K562 (cell line): ENCODE results near the gene ADAMTS20.

Experiments used
- CHD2 ChIP-seq: IDR thresholded peaks from 2 replicates; pipeline ENCODE4 v1.6.1; 2011; ENCODE audit warnings: low read depth, low read length
- CREM ChIP-seq: IDR thresholded peaks from 2 replicates; pipeline ENCODE4 v1.6.1; 2014; ENCODE audit warnings: antibody characterized with exemption, low read depth
- CTCF ChIP-seq, 3 experiments: IDR thresholded peaks in 2 of 3; conservative IDR thresholded peaks in 1 of 3; 2 replicates each; pipeline ENCODE4 v1.5.1; 2011 to 2012; ENCODE audit warnings: low read length in 3 of 3, mild to moderate bottlenecking in 3 of 3, control low read depth in 2 of 3, improper control_type of control experiment in 1 of 3, inconsistent platforms in 1 of 3, low read depth in 1 of 3, mixed read lengths in 1 of 3, moderate library complexity in 1 of 3; ENCODE audit not compliant: insufficient read depth in 2 of 3
- E2F8 ChIP-seq: fragments of 450-650 bp; IDR thresholded peaks from 2 replicates; pipeline ENCODE4 v1.7.1; 2018; ENCODE audit warnings: mild to moderate bottlenecking, low read depth; ENCODE audit not compliant: partially characterized antibody
- EZH2 ChIP-seq: IDR thresholded peaks from 2 replicates; pipeline ENCODE4 v1.6.1; 2012; ENCODE audit warnings: low read depth, mild to moderate bottlenecking, inconsistent platforms, low read length, borderline replicate concordance
- JUN ChIP-seq, 2 experiments: sonication (generic) in 1 of 2; formaldehyde crosslinking in 1 of 2; IDR thresholded peaks; 2 replicates each; pipeline versions ENCODE4 v1.6.1 to v1.8.0; 2012 to 2022; ENCODE audit warnings: borderline replicate concordance in 2 of 2, mild to moderate bottlenecking in 2 of 2, improper control_type of control experiment in 1 of 2, low read depth in 1 of 2, low read length in 1 of 2, missing genetic modification reagents in 1 of 2
- MXI1 ChIP-seq: IDR thresholded peaks from 2 replicates; pipeline ENCODE4 v1.6.1; 2011; ENCODE audit warnings: low read depth, mild to moderate bottlenecking, improper control_type of control experiment, low read length
- POLR2AphosphoS5 ChIP-seq: IDR thresholded peaks from 2 replicates; pipeline ENCODE4 v1.6.1; 2011; ENCODE audit warnings: mild to moderate bottlenecking, low read depth, low read length, moderate library complexity; ENCODE audit not compliant: control insufficient read depth, insufficient read depth
- STAT6 ChIP-seq: sonication (generic); formaldehyde crosslinking; IDR thresholded peaks from 2 replicates; pipeline ENCODE4 v1.8.1; 2023; ENCODE audit warnings: mild to moderate bottlenecking, missing genetic modification reagents
- TAF1 ChIP-seq: IDR thresholded peaks from 2 replicates; pipeline ENCODE4 v1.6.1; 2011; ENCODE audit warnings: mild to moderate bottlenecking, low read length, moderate library complexity; ENCODE audit not compliant: insufficient read depth, control insufficient read depth, severe bottlenecking; ENCODE audit errors: extremely low read depth
- ZBTB26 ChIP-seq: fragments of 450-650 bp; formaldehyde crosslinking; IDR thresholded peaks from 2 replicates; pipeline ENCODE4 v1.4.0; 2022; ENCODE audit warnings: missing genetic modification characterization
- ZNF134 ChIP-seq: fragments of 250-450 bp; sonication (Bioruptor Pico); conservative IDR thresholded peaks from 2 replicates; pipeline ENCODE4 v1.4.0; 2020
- ZNF146 ChIP-seq: IDR thresholded peaks from one replicate; pipeline ENCODE4 v1.6.1; 2018; ENCODE audit warnings: missing compliant biosample characterization; ENCODE audit not compliant: unreplicated experiment
- ZNF282 ChIP-seq: sonication (generic); formaldehyde crosslinking; IDR thresholded peaks from 2 replicates; pipeline ENCODE4 v1.8.1; 2023; ENCODE audit warnings: missing genetic modification reagents

GRCh38 chr12:43318021-43318420 is 234.0 kb downstream of the ADAMTS20 start:
- TF ChIP-seq POLR2AphosphoS5 (no peak), CHD2 (no peak), JUN (IDR thresholded peaks at IDR 0.05; ENCODE audit: borderline replicate concordance, low read depth, low read length) (no peak), JUN (CRISPR knock-in tag; IDR thresholded peaks at IDR 0.05; ENCODE audit: borderline replicate concordance) (no peak), CTCF (IDR thresholded peaks at IDR 0.05 in 2 of 3, conservative IDR thresholded peaks at IDR 0.05 in 1 of 3; ENCODE audit: insufficient read depth in 2 of 3, low read depth in 1 of 3, low read length in 3 of 3) (no peak), ZNF146 (CRISPR knock-in tag) (no peak), STAT6 (CRISPR knock-in tag) (no peak), MXI1 (no peak), CREM (no peak), EZH2 (no peak), ZNF134 (CRISPR knock-in tag) (no peak), TAF1 (no peak), ZNF282 (CRISPR knock-in tag) (no peak), E2F8 (no peak), ZBTB26 (CRISPR knock-in tag) (no peak)
